A549 (cell line): ENCODE measurements around the gene DOLPP1. TPM values are rescaled to one million over a fixed set of nuclear protein-coding genes. Genes with fewer than 3 reads are reported as not detected.

Source experiments
- ATAC-seq, 2 experiments: fragments of 200-7000 bp in 1 of 2; fragments of >200 bp in 1 of 2; cut with Nextera tagmentation in 1 of 2; cut with Tn5 transposase in 1 of 2; 3 replicates each; pipeline versions ENCODE4 v1.8.0 to v1.9.1; 2018 to 2020; ENCODE audit warnings: mild to moderate bottlenecking in 1 of 2, moderate library complexity in 1 of 2
- CTCF ChIA-PET: fragments of 300-600 bp; sonication (Branson Sonifier 250); formaldehyde crosslinking; extraction: SDS; loops from one replicate; lab custom pipeline; 2021; ENCODE audit warnings: antibody characterized with exemption, inconsistent platforms; lab: Yijun Ruan, JAX
- POLR2A ChIA-PET: fragments of 350-600 bp; formaldehyde crosslinking; extraction: SDS; loops from one replicate; lab custom pipeline; 2021; ENCODE audit warnings: antibody characterized with exemption, inconsistent platforms; lab: Yijun Ruan, JAX
- DNase-seq, 2 experiments: peaks; one replicate each; pipeline versions ENCODE4 v3.0.0 to v3.0.0-alpha.2; 2011 to 2016; ENCODE audit warnings: low read depth in 1 of 2, low spot score in 1 of 2
- FAIRE-seq: peaks from 2 replicates; lab custom pipeline; 2011; peaks lifted over from hg19 to GRCh38; lab: Jason Lieb, UNC
- H3K27ac ChIP-seq, 2 experiments: fragments of >200 bp; sonication (Bioruptor Twin); formaldehyde crosslinking; 3 replicates each; pipeline ENCODE4 v1.5.1; 2016 to 2017
- H3K4me1 ChIP-seq: fragments of >200 bp; sonication (Bioruptor Twin); formaldehyde crosslinking; 3 replicates; pipeline ENCODE4 v1.6.1; 2016
- H3K4me2 ChIP-seq: fragments of >200 bp; sonication (Bioruptor Twin); formaldehyde crosslinking; 3 replicates; pipeline ENCODE4 v1.6.1; 2016
- H3K4me3 ChIP-seq: fragments of >200 bp; sonication (Bioruptor Twin); formaldehyde crosslinking; 3 replicates; pipeline ENCODE4 v1.5.1; 2016
- H3K9me3 ChIP-seq: fragments of >200 bp; sonication (Bioruptor Twin); formaldehyde crosslinking; 3 replicates; pipeline ENCODE4 v1.6.1; 2016
- CBX8 ChIP-seq: fragments of 200-600 bp; sonication (generic); IDR thresholded peaks from 2 replicates; pipeline ENCODE4 v1.6.1; 2016
- EHF ChIP-seq: fragments of 250-450 bp; sonication (Bioruptor Pico); IDR thresholded peaks from 2 replicates; pipeline ENCODE4 v1.5.0; 2020; ENCODE audit warnings: mild to moderate bottlenecking
- FOXS1 ChIP-seq: fragments of 250-450 bp; sonication (Bioruptor Pico); IDR thresholded peaks from 2 replicates; pipeline ENCODE4 v1.5.0; 2020; ENCODE audit warnings: mild to moderate bottlenecking, moderate library complexity
- HEYL ChIP-seq: fragments of 250-450 bp; sonication (Bioruptor Pico); IDR thresholded peaks from 2 replicates; pipeline ENCODE4 v1.8.0; 2021; ENCODE audit warnings: mild to moderate bottlenecking, moderate library complexity
- HOXB13 ChIP-seq: fragments of 250-450 bp; sonication (Bioruptor Pico); IDR thresholded peaks from 2 replicates; pipeline ENCODE4 v1.5.0; 2020; ENCODE audit warnings: low read depth, mild to moderate bottlenecking, moderate library complexity
- JUNB ChIP-seq: fragments of >200 bp; sonication (Bioruptor Twin); formaldehyde crosslinking; IDR thresholded peaks from 2 replicates; pipeline ENCODE4 v1.6.1; 2016
- POLR2AphosphoS2 ChIP-seq: conservative IDR thresholded peaks from 2 replicates; pipeline ENCODE4 v1.6.1; 2012; ENCODE audit warnings: low read length, improper control_type of control experiment, inconsistent platforms
- RFX5 ChIP-seq: fragments of 450-650 bp; IDR thresholded peaks from 2 replicates; pipeline ENCODE4 v1.7.1; 2014; ENCODE audit warnings: antibody characterized with exemption, mild to moderate bottlenecking, moderate library complexity
- WGBS: methylation state at CpG from one replicate; pipeline ENCODE4 v1.1.6; 2017; ENCODE audit errors: missing lambda C conversion rate; 5-methylcytosine and 5-hydroxymethylcytosine counted together
- polyA plus RNA-seq, 4 experiments: library from polyadenylated mRNA; depleted of rRNA in 3 of 4; stranded (reverse); fragments of >200 nt; fragmentation: RNase III in 1 of 4; extraction: RNeasy Plus Mini Kit Qiagen cat#74134 plus additional on column Dnase treatment in 1 of 4; gene quantifications; 2 replicates in 3 of 4; 3 replicates in 1 of 4; pipeline ENCODE4 v1.2.3, GENCODE V29; 2011 to 2017
- TF ChIP-seq, protein P1 (sequence below): fragments of 150-350 bp; IDR thresholded peaks from 2 replicates; pipeline ENCODE4 v1.6.1; 2014; ENCODE audit warnings: low read depth, mild to moderate bottlenecking, low read length
- TF ChIP-seq, protein P2 (sequence below): fragments of 250-450 bp; sonication (Bioruptor Pico); IDR thresholded peaks from 2 replicates; pipeline ENCODE4 v1.5.0; 2021; ENCODE audit warnings: mild to moderate bottlenecking, moderate library complexity, borderline replicate concordance
- TF ChIP-seq, protein P3 (sequence below): fragments of >200 bp; sonication (Bioruptor Twin); formaldehyde crosslinking; IDR thresholded peaks from 3 replicates; pipeline ENCODE4 v1.6.1; 2016
- TF ChIP-seq, protein P4 (sequence below): IDR thresholded peaks from 2 replicates; pipeline ENCODE4 v1.6.1; 2012; ENCODE audit warnings: low read depth, borderline replicate concordance

The DOLPP1 gene
- polyA plus RNA-seq, 2 of the 4 experiments (the other 2 are of a cell fraction), result 23.5 to 25.6 TPM

DNA sequence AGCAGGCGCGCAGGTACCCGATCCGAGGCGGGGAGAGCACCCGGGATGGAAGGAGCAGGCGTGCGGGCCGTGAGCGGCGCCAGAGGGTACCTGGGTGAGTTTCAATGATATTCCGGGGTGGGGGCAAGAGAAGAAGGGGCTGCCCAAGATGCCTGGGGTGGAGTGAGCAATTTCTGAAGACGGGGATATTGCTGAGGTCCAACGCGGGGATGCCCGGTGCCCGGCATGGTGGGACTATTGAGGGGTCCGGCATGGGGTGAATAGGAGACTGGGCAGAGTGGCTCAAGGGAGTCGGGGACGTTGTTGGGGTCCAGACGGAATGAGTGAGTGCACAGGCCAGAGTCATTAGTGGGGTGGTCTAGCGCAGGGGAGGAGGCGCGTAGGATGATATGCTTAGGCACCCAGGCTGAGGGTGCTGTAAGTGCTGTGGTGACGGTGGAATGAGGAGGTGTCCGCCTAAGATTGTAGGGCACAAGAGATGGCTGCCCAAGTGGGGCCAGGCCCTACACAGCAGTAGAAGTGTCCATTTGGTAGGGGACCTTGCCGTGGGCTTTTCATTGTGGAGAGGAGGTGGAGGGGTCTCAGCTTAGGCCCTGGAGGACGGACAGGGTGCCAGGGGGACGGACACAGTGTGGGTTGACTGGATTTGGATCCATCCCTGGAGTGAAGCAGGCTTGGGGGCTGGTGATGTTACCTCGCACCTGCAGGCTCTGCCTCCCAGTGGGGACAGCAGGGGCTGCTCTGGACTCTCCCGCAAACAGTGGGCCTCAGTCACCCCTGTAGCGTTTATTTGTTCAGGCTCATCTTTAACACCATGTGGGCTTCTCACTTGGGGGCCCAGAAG is 43.8 kb upstream of the DOLPP1 start:
- WGBS, result 30% methylated on average over 31 of the region's 32 CpGs
- ChIA-PET POLR2A (interaction anchor here (0.6 to 1.0 kb wide), 4 partner anchors 9 to 138 kb away, joined by 3 to 8 read pairs (median 4); partner anchors contain the start of genes DOLPP1 and SH3GLB2), CTCF (interaction anchor here (0.8 to 2.9 kb wide), 4 partner anchors 8 to 31 kb away, joined by 4 to 18 read pairs (median 6); partner anchors contain the start of gene SH3GLB2)
- DNase-seq (no peak), FAIRE-seq (no peak), ATAC-seq (peak; percentile 9 to 11; a peak in 3 of 6 replicates)
- Histone ChIP-seq H3K9me3 (no peaks in the 10 kb centered on the region), H3K4me2 (peak overlapping the region; percentile 92), H3K4me3 (peak overlapping the region; percentile 77), H3K27ac (peak overlapping the region; percentile 74 to 90), H3K4me1 (peaks cover 14% of the 10 kb centered on the region; the same call in 1 of the 3 replicates)
- TF ChIP-seq CBX8, result no peak
- TF ChIP-seq, protein P1, sequence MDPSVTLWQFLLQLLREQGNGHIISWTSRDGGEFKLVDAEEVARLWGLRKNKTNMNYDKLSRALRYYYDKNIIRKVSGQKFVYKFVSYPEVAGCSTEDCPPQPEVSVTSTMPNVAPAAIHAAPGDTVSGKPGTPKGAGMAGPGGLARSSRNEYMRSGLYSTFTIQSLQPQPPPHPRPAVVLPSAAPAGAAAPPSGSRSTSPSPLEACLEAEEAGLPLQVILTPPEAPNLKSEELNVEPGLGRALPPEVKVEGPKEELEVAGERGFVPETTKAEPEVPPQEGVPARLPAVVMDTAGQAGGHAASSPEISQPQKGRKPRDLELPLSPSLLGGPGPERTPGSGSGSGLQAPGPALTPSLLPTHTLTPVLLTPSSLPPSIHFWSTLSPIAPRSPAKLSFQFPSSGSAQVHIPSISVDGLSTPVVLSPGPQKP, result no peak
- TF ChIP-seq, protein P2, sequence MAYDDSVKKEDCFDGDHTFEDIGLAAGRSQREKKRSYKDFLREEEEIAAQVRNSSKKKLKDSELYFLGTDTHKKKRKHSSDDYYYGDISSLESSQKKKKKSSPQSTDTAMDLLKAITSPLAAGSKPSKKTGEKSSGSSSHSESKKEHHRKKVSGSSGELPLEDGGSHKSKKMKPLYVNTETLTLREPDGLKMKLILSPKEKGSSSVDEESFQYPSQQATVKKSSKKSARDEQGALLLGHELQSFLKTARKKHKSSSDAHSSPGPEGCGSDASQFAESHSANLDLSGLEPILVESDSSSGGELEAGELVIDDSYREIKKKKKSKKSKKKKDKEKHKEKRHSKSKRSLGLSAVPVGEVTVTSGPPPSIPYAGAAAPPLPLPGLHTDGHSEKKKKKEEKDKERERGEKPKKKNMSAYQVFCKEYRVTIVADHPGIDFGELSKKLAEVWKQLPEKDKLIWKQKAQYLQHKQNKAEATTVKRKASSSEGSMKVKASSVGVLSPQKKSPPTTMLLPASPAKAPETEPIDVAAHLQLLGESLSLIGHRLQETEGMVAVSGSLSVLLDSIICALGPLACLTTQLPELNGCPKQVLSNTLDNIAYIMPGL (CRISPR knock-in tag), result no peak
- TF ChIP-seq EHF (CRISPR knock-in tag), result no peak
- TF ChIP-seq HOXB13 (CRISPR knock-in tag), result no peak
- TF ChIP-seq JUNB, result no peak
- TF ChIP-seq, protein P3, sequence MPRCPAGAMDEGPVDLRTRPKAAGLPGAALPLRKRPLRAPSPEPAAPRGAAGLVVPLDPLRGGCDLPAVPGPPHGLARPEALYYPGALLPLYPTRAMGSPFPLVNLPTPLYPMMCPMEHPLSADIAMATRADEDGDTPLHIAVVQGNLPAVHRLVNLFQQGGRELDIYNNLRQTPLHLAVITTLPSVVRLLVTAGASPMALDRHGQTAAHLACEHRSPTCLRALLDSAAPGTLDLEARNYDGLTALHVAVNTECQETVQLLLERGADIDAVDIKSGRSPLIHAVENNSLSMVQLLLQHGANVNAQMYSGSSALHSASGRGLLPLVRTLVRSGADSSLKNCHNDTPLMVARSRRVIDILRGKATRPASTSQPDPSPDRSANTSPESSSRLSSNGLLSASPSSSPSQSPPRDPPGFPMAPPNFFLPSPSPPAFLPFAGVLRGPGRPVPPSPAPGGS, result 0 out of 3 replicates have a peak, but pooled peaks have one; percentile 2

DNA sequence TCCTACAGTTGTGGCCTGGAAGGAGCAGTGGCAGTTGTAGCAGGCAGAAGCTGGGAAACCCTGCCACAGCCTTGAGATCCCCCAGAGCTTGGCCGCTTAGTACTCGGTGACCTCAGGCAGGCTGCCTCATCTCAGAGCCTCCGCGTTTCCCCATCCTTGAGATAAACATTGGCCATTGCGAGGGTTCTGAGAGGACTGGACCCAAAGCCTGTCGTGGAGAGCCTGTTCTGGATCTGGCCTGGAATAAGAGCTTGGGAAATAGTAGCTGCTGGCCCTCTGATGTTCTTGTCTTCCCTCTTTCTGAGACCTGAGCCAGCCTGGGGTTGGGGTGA is 43.2 kb upstream of the DOLPP1 start:
- ChIA-PET POLR2A (no interaction called here), CTCF (interaction anchor here (0.5 to 2.9 kb wide), 5 partner anchors 9 to 585 kb away, joined by 3 to 18 read pairs (median 4); partner anchors contain the start of gene SH3GLB2)
- Histone ChIP-seq H3K9me3 (no peaks in the 10 kb centered on the region), H3K4me1 (peaks cover 14% of the 10 kb centered on the region; the same call in 1 of the 3 replicates), H3K4me3 (peak overlapping the region; percentile 77; the same call in 1 of the 3 replicates), H3K27ac (no peak overlapping the region), H3K4me2 (peak overlapping the region; percentile 92)
- ATAC-seq (no peak), DNase-seq (no peak), FAIRE-seq (no peak)
- TF ChIP-seq FOXS1 (CRISPR knock-in tag) (no peak), POLR2AphosphoS2 (no peak), RFX5 (no peak), HEYL (CRISPR knock-in tag) (no peak)
- TF ChIP-seq, protein P1, result no peak
- TF ChIP-seq, protein P4, sequence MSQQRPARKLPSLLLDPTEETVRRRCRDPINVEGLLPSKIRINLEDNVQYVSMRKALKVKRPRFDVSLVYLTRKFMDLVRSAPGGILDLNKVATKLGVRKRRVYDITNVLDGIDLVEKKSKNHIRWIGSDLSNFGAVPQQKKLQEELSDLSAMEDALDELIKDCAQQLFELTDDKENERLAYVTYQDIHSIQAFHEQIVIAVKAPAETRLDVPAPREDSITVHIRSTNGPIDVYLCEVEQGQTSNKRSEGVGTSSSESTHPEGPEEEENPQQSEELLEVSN, result no peak
- WGBS, result 73% methylated on average over 6 of the region's 6 CpGs
